HG02588 (cell line): Measurements from ENCODE around the gene RGS8.

Source experiments
- ATAC-seq: cut with Tn5 transposase; IDR thresholded peaks from one replicate; pipeline ENCODE4 v1.9.1; 2021; ENCODE audit warnings: mild to moderate bottlenecking, moderate library complexity; ENCODE audit not compliant: unreplicated experiment

The RGS8 gene

DNA sequence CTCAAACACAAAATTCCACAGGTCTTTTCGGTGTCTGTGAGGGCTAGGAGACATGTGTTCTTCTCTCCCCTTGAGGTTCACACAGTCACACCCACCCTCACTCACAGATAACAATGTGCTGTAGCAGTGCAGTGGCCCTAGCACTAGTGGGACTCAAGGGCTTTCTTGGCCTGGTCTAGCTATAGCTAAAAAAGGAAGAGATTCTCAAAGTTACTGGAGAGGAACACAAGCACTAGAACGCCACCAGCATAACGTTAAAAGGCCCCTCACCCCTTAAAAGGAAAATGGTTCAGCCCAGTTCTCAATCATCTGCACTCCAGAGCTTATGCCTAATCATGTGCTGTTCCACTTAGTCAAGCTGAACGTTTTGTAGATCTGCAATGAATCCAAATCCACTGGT lies 39.5 kb downstream of the RGS8 start:
- ATAC-seq = no peak

DNA sequence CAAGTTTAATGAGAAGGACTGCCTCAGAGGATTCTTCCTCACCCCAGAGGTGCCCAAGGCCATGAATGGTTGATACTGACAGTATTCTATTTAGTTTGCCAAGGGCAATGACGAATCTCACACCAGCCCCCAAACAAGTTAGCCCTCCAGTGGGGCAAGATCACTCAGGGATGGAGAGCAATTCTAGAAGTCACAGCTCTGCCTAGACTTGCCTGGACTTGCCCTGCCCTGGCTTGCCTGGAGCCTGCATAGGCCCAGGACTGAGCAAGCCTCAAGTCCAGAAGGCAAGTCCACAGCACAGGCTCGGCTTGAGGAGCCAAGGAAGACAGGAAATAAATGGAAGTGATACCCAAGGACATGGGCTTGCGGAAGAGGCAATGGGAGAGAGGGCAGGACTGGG lies 40.7 kb downstream of the RGS8 start:
- peak; percentile 48 for ATAC-seq

- ATAC-seq = no peak
Observed at GRCh38 chr1:182642461-182642860, 41.9 kb downstream of the RGS8 start.

- no peak for ATAC-seq
Observed at GRCh38 chr1:182641561-182641960, 42.8 kb downstream of the RGS8 start.

DNA sequence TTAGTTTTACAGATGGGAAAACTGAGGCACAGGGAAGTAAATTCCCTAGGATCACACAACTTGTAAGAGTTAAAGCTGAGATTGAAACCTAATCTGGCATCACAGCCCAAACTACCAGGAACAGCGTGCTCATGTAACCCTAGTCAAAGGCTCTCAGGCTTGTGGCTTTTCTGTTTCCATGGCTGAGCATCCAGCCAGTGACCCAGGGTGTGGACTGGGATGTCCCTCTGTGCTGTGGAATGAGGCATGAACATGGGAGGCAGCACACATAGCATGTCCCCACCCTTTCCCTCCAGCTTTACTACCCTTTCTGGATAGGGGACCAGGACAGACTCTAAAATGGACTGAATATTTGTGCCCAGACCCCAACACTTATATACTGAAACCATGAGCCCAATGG lies 45.1 kb downstream of the RGS8 start:
- ATAC-seq = no peak

DNA sequence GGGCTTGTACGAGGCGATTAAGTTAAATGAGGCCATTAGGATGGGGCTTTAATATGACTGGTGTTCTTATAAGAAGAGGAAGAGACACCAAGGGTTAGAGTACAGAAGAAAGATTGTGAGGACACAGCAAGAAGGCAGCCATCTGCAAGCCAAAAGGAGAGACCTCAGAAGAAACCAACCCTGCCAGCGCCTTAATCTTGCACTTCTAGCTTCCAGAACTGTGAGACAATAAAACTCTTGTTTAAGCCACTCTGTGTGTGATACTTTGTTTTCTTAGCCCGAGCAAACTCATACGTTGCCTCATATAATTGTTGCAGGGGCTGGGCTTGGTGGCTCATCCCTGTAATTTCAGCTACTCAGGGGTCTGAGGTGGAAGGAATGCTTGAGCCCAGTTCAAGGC lies 46.6 kb downstream of the RGS8 start:
- no peak for ATAC-seq

DNA sequence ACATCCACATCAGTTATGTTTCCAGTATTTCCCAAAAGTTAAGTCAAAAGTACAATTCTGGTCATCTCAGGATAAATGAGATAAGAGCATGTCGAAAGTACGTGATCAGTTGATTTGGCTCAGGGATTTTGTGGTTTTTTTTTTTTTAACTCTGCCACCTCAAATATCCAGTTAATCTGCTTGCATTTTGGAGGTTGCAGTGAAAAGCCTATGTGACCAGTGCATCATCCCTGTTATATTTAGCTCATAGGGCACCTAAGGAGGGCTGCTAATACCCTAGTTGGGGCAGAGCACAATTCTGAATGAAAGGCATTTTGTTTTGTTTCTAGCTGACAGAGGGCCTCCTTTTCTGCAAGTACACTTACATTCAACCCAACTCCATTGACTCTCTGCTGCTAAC lies 48.5 kb downstream of the RGS8 start:
- no peak for ATAC-seq
